ENCODE measurements around the gene RBM5. TPM values are rescaled to one million over a fixed set of nuclear protein-coding genes. Genes with fewer than 3 reads are reported as not detected.

RBM5 gene
- total RNA-seq, 4 donors from 2014 or later: 131 to 244 (median 138) TPM

GRCh38 chr3:50130436-50130835, 41.7 kb downstream of the RBM5 start:
- H3K4me3 ChIP-seq (ENCODE audit: low read depth, poor library complexity, severe bottlenecking): no peak overlapping the region
- DNase-seq (ENCODE audit: low spot score in 2 of 2): no peak
- 100% methylated on average over 1 to 2 of the region's 2 CpGs for WGBS, 2 donors
- no peak for TF ChIP-seq POLR2A (IDR thresholded peaks at IDR 0.05)
- no peak for TF ChIP-seq CTCF (IDR thresholded peaks at IDR 0.05)
- intact Hi-C loops (cut with DNase I; ENCODE audit: low total_unique reads): no loop called here

- TF ChIP-seq POLR2A (IDR thresholded peaks at IDR 0.05) (no peak), CTCF (IDR thresholded peaks at IDR 0.05) (no peak)
- intact Hi-C loops (cut with DNase I; ENCODE audit: low total_unique reads): no loop called here
- no peak for DNase-seq (ENCODE audit: low spot score in 2 of 2)
- WGBS, 2 donors: 64 to 76% methylated on average over 5 to 6 of the region's 6 CpGs
- no peak overlapping the region for H3K4me3 ChIP-seq (ENCODE audit: low read depth, poor library complexity, severe bottlenecking)
These were observed 43.9 kb downstream of the RBM5 start for GRCh38 chr3:50132421-50133282.

GRCh38 chr3:50133283-50133615, 44.5 kb downstream of the RBM5 start:
- no peak for DNase-seq (ENCODE audit: low spot score in 2 of 2)
- intact Hi-C loops (cut with DNase I; ENCODE audit: low total_unique reads): no loop called here
- TF ChIP-seq POLR2A (IDR thresholded peaks at IDR 0.05): no peak
- TF ChIP-seq CTCF (IDR thresholded peaks at IDR 0.05): no peak
- no peak overlapping the region for H3K4me3 ChIP-seq (ENCODE audit: low read depth, poor library complexity, severe bottlenecking)
- 68% methylated on average over 4 of the region's 4 CpGs; no CpG with 5 or more reads in 1 of the 2 donors for WGBS, 2 donors

GRCh38 chr3:50134367-50134766, 45.6 kb downstream of the RBM5 start:
- H3K4me3 ChIP-seq (ENCODE audit: low read depth, poor library complexity, severe bottlenecking): no peak overlapping the region
- TF ChIP-seq CTCF (IDR thresholded peaks at IDR 0.05): no peak
- no peak for TF ChIP-seq POLR2A (IDR thresholded peaks at IDR 0.05)
- DNase-seq (ENCODE audit: low spot score in 2 of 2): no peak
- intact Hi-C loops (cut with DNase I; ENCODE audit: low total_unique reads): no loop called here
- 42 to 43% methylated on average over 2 of the region's 2 CpGs for WGBS, 2 donors

- intact Hi-C loops (cut with DNase I; ENCODE audit: low total_unique reads): no loop called here
- DNase-seq (ENCODE audit: low spot score in 2 of 2): no peak
- no peak overlapping the region for H3K4me3 ChIP-seq (ENCODE audit: low read depth, poor library complexity, severe bottlenecking)
- TF ChIP-seq POLR2A (IDR thresholded peaks at IDR 0.05) (no peak), CTCF (IDR thresholded peaks at IDR 0.05) (no peak)
- WGBS, 2 donors: 92 to 97% methylated on average over 5 of the region's 5 CpGs
These were observed 47.2 kb downstream of the RBM5 start for GRCh38 chr3:50135964-50136363.

All from lower leg skin (tissue), 4 donors.